ENCODE results near the gene NAV2. TPM values are rescaled to one million over a fixed set of nuclear protein-coding genes. Genes with fewer than 3 reads are reported as not detected.
"Not testable (repeated sequence)": the region's sequence is repeated elsewhere in the genome, so short reads cannot be mapped to it uniquely, and the experiment has no call there.

NAV2 gene
- total RNA-seq, 2 experiments from 2014 or later = 0.23 to 0.71 TPM

GRCh38 chr11:19996571-19996970 is 283.9 kb downstream of the NAV2 start:
- no peak for ATAC-seq
- H3K9me3 Mint-ChIP-seq (ENCODE audit: insufficient read depth) = no peaks in the 10 kb centered on the region
- H3K4me1 Mint-ChIP-seq (ENCODE audit: low read depth) = no peaks in the 10 kb centered on the region
- no peak overlapping the region for H3K27ac Mint-ChIP-seq
- peaks cover 3% of the 10 kb centered on the region for H3K27me3 Mint-ChIP-seq (ENCODE audit: low read depth)
- H3K36me3 Mint-ChIP-seq (ENCODE audit: low read depth) = no peaks in the 10 kb centered on the region
- ChIA-PET POLR2A (no interaction called here), CTCF (no interaction called here)
- no peak overlapping the region for H3K4me3 Mint-ChIP-seq
- no peak for DNase-seq

- Mint-ChIP-seq H3K4me1 (ENCODE audit: low read depth) (no peaks in the 10 kb centered on the region), H3K4me3 (no peak overlapping the region), H3K27me3 (ENCODE audit: low read depth) (no peaks in the 10 kb centered on the region), H3K36me3 (ENCODE audit: low read depth) (no peaks in the 10 kb centered on the region), H3K9me3 (ENCODE audit: insufficient read depth) (no peaks in the 10 kb centered on the region), H3K27ac (no peak overlapping the region)
- ChIA-PET CTCF (no interaction called here), POLR2A (no interaction called here)
- ATAC-seq = no peak
- no peak for DNase-seq
Measured at GRCh38 chr11:20000022-20000350, 287.3 kb downstream of the NAV2 start.

DNA sequence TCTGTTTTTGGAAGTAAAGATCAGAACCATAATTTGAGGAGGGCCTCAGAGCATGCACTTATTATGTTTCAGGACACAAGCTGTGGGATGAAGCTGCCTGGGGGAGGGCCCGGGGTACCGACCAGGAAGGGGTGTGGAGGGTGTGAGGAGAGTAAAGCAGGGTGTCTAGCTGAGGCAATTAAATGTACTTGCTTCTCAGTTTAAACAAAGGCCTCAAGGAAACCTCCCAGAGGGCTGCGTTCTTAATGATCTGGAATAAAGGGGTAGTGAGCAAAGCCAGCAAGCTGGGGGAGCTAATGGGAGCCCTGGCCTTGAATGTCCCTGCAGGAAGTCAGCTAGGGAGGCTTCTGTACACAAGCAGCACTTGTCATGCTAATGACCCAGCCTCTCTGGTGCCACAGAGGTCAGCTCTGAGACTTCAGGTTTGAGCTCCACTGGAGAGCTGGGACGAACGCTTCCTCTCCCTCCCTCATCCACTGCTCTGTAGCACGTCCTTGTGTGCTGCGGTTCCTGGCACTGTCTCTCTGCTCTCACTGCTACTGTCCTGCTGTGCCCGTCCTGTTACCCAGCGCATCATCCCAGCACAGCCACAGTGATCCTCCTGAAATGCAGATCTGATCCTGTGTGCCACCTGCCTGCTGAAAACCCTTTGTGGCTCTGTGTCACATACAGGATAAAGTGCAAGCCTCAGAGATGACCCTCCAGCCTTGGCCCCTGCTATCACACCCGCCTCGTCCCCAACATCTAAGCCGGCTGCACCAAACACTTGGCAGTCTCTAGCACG is 287.9 kb downstream of the NAV2 start:
- Mint-ChIP-seq H3K27ac (no peak overlapping the region), H3K4me1 (ENCODE audit: low read depth) (no peaks in the 10 kb centered on the region), H3K36me3 (ENCODE audit: low read depth) (no peaks in the 10 kb centered on the region), H3K4me3 (no peak overlapping the region), H3K9me3 (ENCODE audit: insufficient read depth) (no peaks in the 10 kb centered on the region), H3K27me3 (ENCODE audit: low read depth) (no peaks in the 10 kb centered on the region)
- ChIA-PET CTCF (no interaction called here), POLR2A (no interaction called here)
- DNase-seq = no peak
- ATAC-seq = no peak

- Mint-ChIP-seq H3K4me3 (no peak overlapping the region), H3K27me3 (ENCODE audit: low read depth) (no peaks in the 10 kb centered on the region), H3K27ac (no peak overlapping the region), H3K4me1 (ENCODE audit: low read depth) (no peaks in the 10 kb centered on the region), H3K9me3 (ENCODE audit: insufficient read depth) (no peaks in the 10 kb centered on the region), H3K36me3 (ENCODE audit: low read depth) (no peaks in the 10 kb centered on the region)
- DNase-seq = no peak
- POLR2A ChIA-PET = no interaction called here
- CTCF ChIA-PET = no interaction called here
- no peak for ATAC-seq
Measured at GRCh38 chr11:20002312-20003216, 289.9 kb downstream of the NAV2 start.

DNA sequence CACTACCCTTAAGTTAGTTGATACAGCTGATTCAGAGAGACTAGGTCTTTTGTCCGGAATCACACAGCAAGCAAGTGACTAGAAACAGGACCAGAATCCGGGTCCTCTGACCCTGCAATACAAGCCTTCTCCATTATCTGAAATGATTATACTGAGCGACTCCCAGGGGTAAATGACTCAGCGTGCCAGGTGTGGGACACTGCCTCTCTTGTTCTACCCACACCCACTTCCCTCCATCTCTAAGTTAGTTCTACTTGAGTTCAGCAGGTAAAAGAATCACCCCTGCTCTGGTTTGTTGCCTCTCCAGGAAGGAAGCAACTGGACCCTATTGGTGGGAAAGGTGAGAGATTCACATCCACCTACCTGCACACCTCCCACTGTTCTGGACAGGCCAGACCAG is 290.7 kb downstream of the NAV2 start:
- H3K4me3 Mint-ChIP-seq = no peak overlapping the region
- POLR2A ChIA-PET = no interaction called here
- no peaks in the 10 kb centered on the region for H3K4me1 Mint-ChIP-seq (ENCODE audit: low read depth)
- ATAC-seq (no peak), DNase-seq (no peak)
- H3K9me3 Mint-ChIP-seq (ENCODE audit: insufficient read depth) = no peaks in the 10 kb centered on the region
- H3K27me3 Mint-ChIP-seq (ENCODE audit: low read depth) = no peaks in the 10 kb centered on the region
- CTCF ChIA-PET = no interaction called here
- H3K36me3 Mint-ChIP-seq (ENCODE audit: low read depth) = no peaks in the 10 kb centered on the region
- H3K27ac Mint-ChIP-seq = no peak overlapping the region

- H3K36me3 Mint-ChIP-seq (ENCODE audit: low read depth) = no peaks in the 10 kb centered on the region
- H3K4me1 Mint-ChIP-seq (ENCODE audit: low read depth) = no peaks in the 10 kb centered on the region
- no peaks in the 10 kb centered on the region for H3K27me3 Mint-ChIP-seq (ENCODE audit: low read depth)
- ChIA-PET POLR2A (no interaction called here), CTCF (no interaction called here)
- ATAC-seq = no peak
- H3K4me3 Mint-ChIP-seq = no peak overlapping the region
- H3K27ac Mint-ChIP-seq = no peak overlapping the region
- DNase-seq = no peak
- H3K9me3 Mint-ChIP-seq (ENCODE audit: insufficient read depth) = no peaks in the 10 kb centered on the region
Measured at GRCh38 chr11:20004866-20005265, 292.2 kb downstream of the NAV2 start.

- Mint-ChIP-seq H3K9me3 (ENCODE audit: insufficient read depth) (no peaks in the 10 kb centered on the region), H3K4me1 (ENCODE audit: low read depth) (no peaks in the 10 kb centered on the region), H3K36me3 (ENCODE audit: low read depth) (no peaks in the 10 kb centered on the region), H3K27ac (no peak overlapping the region), H3K4me3 (no peak overlapping the region), H3K27me3 (ENCODE audit: low read depth) (no peaks in the 10 kb centered on the region)
- ATAC-seq (no peak), DNase-seq (no peak)
- ChIA-PET POLR2A (no interaction called here), CTCF (no interaction called here)
Measured at GRCh38 chr11:20005747-20006146, 293.1 kb downstream of the NAV2 start.

DNA sequence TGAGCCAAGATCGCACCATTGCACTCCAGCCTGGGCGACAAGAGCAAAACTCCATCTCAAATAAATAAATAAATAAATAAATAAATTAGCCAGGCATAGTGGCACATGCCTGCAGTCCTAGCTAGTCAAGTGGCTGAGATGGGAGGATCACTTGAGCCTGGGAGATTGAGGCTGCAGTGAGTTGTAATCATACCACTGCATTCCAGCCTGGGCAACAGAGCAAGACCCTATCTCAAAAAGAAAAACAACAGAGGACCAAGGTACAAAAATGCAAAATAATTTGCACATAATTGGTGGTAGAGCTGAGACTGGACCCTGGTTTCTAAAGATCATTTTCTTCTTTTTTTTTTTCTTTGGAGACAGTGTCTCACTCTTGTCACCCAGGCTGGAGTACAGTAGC is 294.0 kb downstream of the NAV2 start:
- H3K27ac Mint-ChIP-seq; H3K36me3 Mint-ChIP-seq (ENCODE audit: low read depth); H3K27me3 Mint-ChIP-seq (ENCODE audit: low read depth); H3K4me3 Mint-ChIP-seq; CTCF ChIA-PET; H3K4me1 Mint-ChIP-seq (ENCODE audit: low read depth); ATAC-seq; DNase-seq; H3K9me3 Mint-ChIP-seq (ENCODE audit: insufficient read depth): not testable (repeated sequence)
- POLR2A ChIA-PET = interaction anchor here (1.1 kb wide), 1 partner anchor 10 kb away, joined by 3 read pairs; no protein-coding TSS in a partner anchor

DNA sequence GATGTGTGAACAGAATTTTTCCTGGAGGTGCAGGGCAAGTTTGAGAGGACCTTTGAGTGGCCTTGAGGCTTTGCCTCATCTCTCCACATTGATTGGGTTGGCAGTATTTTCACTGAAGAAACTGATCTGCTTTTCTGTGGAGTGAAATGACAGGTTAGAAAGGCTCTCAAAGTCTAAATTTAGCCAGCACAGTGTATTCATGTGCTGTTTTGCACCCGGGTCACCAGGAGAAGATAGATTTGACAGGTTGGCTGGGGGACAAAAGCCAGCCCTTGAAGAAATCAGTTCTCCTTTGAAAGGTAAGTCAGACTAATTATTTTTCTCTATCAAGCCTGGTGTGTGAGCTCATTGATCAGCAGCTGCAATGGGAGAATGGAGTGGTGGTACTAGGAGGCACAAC is 294.7 kb downstream of the NAV2 start:
- Mint-ChIP-seq H3K4me3 (no peak overlapping the region), H3K27me3 (ENCODE audit: low read depth) (no peaks in the 10 kb centered on the region), H3K4me1 (ENCODE audit: low read depth) (no peaks in the 10 kb centered on the region), H3K9me3 (ENCODE audit: insufficient read depth) (no peaks in the 10 kb centered on the region), H3K27ac (no peak overlapping the region), H3K36me3 (ENCODE audit: low read depth) (no peaks in the 10 kb centered on the region)
- ATAC-seq = no peak
- POLR2A ChIA-PET = interaction anchor here (1.1 kb wide), 1 partner anchor 9 kb away, joined by 3 read pairs; no protein-coding TSS in a partner anchor
- DNase-seq = no peak
- CTCF ChIA-PET = no interaction called here

DNA sequence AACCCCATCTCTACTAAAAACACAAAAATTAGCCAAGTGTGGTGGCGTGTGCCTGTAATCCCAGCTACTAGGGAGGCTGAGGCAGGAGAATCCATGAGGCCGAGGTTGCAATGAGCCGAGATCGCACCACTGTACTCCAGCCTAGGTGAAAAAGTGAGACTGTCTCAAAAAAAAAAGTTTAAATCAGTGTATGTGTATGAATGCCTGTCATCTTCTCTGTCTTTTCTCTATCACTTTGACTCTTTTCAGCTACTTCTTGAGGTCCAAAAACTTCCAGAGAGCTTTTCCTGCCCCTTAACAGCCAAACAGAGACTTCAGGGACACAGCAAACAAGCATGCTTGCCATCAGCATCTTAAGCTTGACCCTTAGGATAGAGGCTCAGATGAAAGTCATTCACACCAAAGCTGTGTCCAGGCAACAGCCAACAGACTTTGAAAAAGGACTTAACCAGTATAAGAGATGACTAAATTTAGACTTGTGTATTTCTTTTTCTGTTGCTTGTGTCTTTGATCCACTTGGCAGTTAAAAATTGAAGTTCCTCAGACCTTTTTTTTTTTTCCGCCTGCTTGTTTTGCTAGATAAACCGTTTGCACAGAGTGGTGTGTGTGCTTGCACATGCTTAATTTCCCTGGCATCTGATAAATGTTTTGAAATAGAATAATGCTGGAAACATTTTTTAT is 295.7 kb downstream of the NAV2 start:
- Mint-ChIP-seq H3K27me3 (ENCODE audit: low read depth) (no peaks in the 10 kb centered on the region), H3K4me1 (ENCODE audit: low read depth) (no peaks in the 10 kb centered on the region), H3K9me3 (ENCODE audit: insufficient read depth) (no peaks in the 10 kb centered on the region), H3K36me3 (ENCODE audit: low read depth) (no peaks in the 10 kb centered on the region), H3K27ac (no peak overlapping the region), H3K4me3 (no peak overlapping the region)
- DNase-seq (no peak), ATAC-seq (no peak)
- ChIA-PET CTCF (no interaction called here), POLR2A (no interaction called here)

DNA sequence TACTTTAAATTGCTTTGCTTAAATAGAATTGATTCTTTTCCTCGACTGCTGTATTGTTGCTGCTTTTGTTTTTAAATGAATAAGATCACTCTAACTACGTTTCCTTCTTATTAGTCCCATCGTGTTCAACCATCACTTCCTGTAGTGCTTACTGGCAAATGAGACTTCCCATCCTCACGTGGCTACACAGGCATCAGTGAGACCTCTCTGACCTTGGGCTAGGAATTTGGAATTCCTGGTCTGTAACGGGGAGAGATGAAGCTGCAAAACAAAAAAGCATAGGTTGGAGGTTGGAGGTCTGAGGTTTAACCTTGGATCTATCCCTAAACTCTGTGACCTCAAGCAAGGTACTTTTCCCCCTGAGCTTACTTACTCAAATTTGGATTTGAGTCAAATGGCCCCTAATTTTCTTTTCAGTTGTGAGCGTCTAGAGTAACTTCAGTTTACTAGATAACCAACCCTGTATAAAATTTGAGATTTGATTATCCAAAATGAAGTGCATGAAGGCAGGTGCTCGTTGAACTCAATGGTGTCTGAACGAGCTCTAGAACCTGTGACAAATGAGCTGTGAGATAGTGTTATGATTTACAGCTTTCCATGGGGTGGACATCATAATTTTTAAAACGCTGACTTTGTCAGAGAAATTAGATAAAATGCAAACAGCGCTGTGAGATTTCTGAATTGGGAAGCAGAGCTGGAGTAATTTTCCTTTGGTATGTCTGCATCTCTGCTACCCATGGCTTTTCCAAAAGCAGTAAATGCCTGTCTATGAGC is 296.4 kb downstream of the NAV2 start:
- CTCF ChIA-PET = no interaction called here
- Mint-ChIP-seq H3K4me3 (no peak overlapping the region), H3K36me3 (ENCODE audit: low read depth) (no peaks in the 10 kb centered on the region)

More for the DNA sequence above, 296.4 kb downstream of the NAV2 start:
- Mint-ChIP-seq H3K4me1 (ENCODE audit: low read depth) (no peaks in the 10 kb centered on the region), H3K27me3 (ENCODE audit: low read depth) (peaks cover under 1% of the 10 kb centered on the region), H3K9me3 (ENCODE audit: insufficient read depth) (no peaks in the 10 kb centered on the region), H3K27ac (no peak overlapping the region)
- DNase-seq (no peak), ATAC-seq (no peak)
- POLR2A ChIA-PET = no interaction called here
